ENCODE data around the gene NPNT. TPM values are rescaled to one million over a fixed set of nuclear protein-coding genes. Genes with fewer than 3 reads are reported as not detected.

Gene NPNT
- total RNA-seq, 1 donor from 2014 or later, result 141 TPM

- no peak for DNase-seq (ENCODE audit: low spot score)
Observed at GRCh38 chr4:105969575-105969974, 74.3 kb downstream of the NPNT start.

GRCh38 chr4:105970371-105970770, 75.1 kb downstream of the NPNT start:
- DNase-seq (ENCODE audit: low spot score), result no peak

- DNase-seq (ENCODE audit: low spot score), result peak; percentile 67
Observed at GRCh38 chr4:105971036-105971435, 75.8 kb downstream of the NPNT start.

GRCh38 chr4:105972946-105973621, 77.8 kb downstream of the NPNT start:
- DNase-seq (ENCODE audit: low spot score), result no peak

- no peak for DNase-seq (ENCODE audit: low spot score)
Observed at GRCh38 chr4:105976915-105977314, 81.6 kb downstream of the NPNT start.

- DNase-seq (ENCODE audit: low spot score), result no peak
Observed at GRCh38 chr4:105978684-105979296, 83.5 kb downstream of the NPNT start.

- DNase-seq (ENCODE audit: low spot score), result no peak
Observed at GRCh38 chr4:105979506-105979905, 84.2 kb downstream of the NPNT start.

- no peak for DNase-seq (ENCODE audit: low spot score)
Observed at GRCh38 chr4:105988671-105989070, 93.4 kb downstream of the NPNT start.

- no peak for DNase-seq (ENCODE audit: low spot score)
Observed at GRCh38 chr4:105989485-105990242, 94.4 kb downstream of the NPNT start.

- DNase-seq (ENCODE audit: low spot score), result peak; percentile 92
Observed at GRCh38 chr4:105990933-105991332, 95.7 kb downstream of the NPNT start.

- DNase-seq (ENCODE audit: low spot score), result no peak
Observed at GRCh38 chr4:105991726-105992125, 96.5 kb downstream of the NPNT start.

- no peak for DNase-seq (ENCODE audit: low spot score)
Observed at GRCh38 chr4:105992641-105993305, 97.5 kb downstream of the NPNT start.

- no peak for DNase-seq (ENCODE audit: low spot score)
Observed at GRCh38 chr4:105994061-105994460, 98.8 kb downstream of the NPNT start.

- DNase-seq (ENCODE audit: low spot score), result no peak
Observed at GRCh38 chr4:105994841-105995501, 99.7 kb downstream of the NPNT start.

GRCh38 chr4:105996845-105997244, 101.6 kb downstream of the NPNT start:
- DNase-seq (ENCODE audit: low spot score), result peak; percentile 20

- DNase-seq (ENCODE audit: low spot score), result peak; percentile 35
Observed at GRCh38 chr4:105998171-105999063, 103.1 kb downstream of the NPNT start.

- no peak for DNase-seq (ENCODE audit: low spot score)
Observed at GRCh38 chr4:106002994-106003393, 107.7 kb downstream of the NPNT start.

GRCh38 chr4:106010761-106011160, 115.5 kb downstream of the NPNT start:
- DNase-seq (ENCODE audit: low spot score), result no peak

- no peak for DNase-seq (ENCODE audit: low spot score)
Observed at GRCh38 chr4:106011387-106011786, 116.1 kb downstream of the NPNT start.

GRCh38 chr4:106017975-106018374, 122.7 kb downstream of the NPNT start:
- DNase-seq (ENCODE audit: low spot score), result no peak

GRCh38 chr4:106019771-106020170, 124.5 kb downstream of the NPNT start:
- DNase-seq (ENCODE audit: low spot score), result no peak

Measured in mucosa of gallbladder (tissue), 1 donor.